Measurements from ENCODE around the gene OR1N1. TPM values are rescaled to one million over a fixed set of nuclear protein-coding genes. Genes with fewer than 3 reads are reported as not detected.

Gene OR1N1
- polyA plus RNA-seq, 1 donor from 2014 or later: not detected

DNA sequence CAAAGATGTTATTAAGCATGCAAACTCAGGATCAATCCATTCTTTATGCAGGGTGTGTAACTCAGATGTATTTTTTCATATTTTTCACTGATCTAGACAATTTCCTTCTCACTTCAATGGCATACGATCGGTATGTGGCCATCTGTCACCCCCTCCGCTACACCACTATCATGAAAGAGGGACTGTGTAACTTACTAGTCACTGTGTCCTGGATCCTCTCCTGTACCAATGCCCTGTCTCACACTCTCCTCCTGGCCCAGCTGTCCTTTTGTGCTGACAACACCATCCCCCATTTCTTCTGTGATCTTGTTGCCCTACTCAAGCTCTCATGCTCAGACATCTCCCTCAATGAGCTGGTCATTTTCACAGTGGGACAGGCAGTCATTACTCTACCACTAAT, 7.7 kb downstream of the OR1N1 start:
- H3K27me3 ChIP-seq (ENCODE audit: insufficient read depth, low read depth, low read length): no peaks in the 10 kb centered on the region
- H3K9ac ChIP-seq (ENCODE audit: low read length): no peak overlapping the region
- H4K20me1 ChIP-seq (ENCODE audit: insufficient read depth): no peaks in the 10 kb centered on the region
- H3K9me3 ChIP-seq (ENCODE audit: low read length): no peaks in the 10 kb centered on the region
- H3F3A ChIP-seq (ENCODE audit: insufficient read depth, low read length, poor library complexity, severe bottlenecking): no peaks in the 10 kb centered on the region
- H3K4me2 ChIP-seq (ENCODE audit: low read length): no peak overlapping the region
- H3K27ac ChIP-seq (ENCODE audit: low read length): no peak overlapping the region
- H3K36me3 ChIP-seq (ENCODE audit: insufficient read depth, low read length): no peaks in the 10 kb centered on the region
- H2AFZ ChIP-seq (ENCODE audit: low read depth, low read length): no peak overlapping the region
- no peaks in the 10 kb centered on the region for H3K9me2 ChIP-seq (ENCODE audit: insufficient read depth, low read length)
- H3K4me3 ChIP-seq (ENCODE audit: low read length): no peak overlapping the region
- no peaks in the 10 kb centered on the region for H3K79me2 ChIP-seq (replicated peaks; ENCODE audit: insufficient read depth, low read length)
- TF ChIP-seq TAF1 (IDR thresholded peaks at IDR 0.05; ENCODE audit: low read depth): no peak
- TF ChIP-seq RAD21 (conservative IDR thresholded peaks at IDR 0.05): no peak
- TF ChIP-seq, protein P1, sequence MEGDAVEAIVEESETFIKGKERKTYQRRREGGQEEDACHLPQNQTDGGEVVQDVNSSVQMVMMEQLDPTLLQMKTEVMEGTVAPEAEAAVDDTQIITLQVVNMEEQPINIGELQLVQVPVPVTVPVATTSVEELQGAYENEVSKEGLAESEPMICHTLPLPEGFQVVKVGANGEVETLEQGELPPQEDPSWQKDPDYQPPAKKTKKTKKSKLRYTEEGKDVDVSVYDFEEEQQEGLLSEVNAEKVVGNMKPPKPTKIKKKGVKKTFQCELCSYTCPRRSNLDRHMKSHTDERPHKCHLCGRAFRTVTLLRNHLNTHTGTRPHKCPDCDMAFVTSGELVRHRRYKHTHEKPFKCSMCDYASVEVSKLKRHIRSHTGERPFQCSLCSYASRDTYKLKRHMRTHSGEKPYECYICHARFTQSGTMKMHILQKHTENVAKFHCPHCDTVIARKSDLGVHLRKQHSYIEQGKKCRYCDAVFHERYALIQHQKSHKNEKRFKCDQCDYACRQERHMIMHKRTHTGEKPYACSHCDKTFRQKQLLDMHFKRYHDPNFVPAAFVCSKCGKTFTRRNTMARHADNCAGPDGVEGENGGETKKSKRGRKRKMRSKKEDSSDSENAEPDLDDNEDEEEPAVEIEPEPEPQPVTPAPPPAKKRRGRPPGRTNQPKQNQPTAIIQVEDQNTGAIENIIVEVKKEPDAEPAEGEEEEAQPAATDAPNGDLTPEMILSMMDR (IDR thresholded peaks at IDR 0.05; ENCODE audit: poor library complexity, severe bottlenecking): no peak
- no peak for TF ChIP-seq SMC3 (conservative IDR thresholded peaks at IDR 0.05; ENCODE audit: poor library complexity)
- TF ChIP-seq POLR2AphosphoS5 (IDR thresholded peaks at IDR 0.05): no peak
- no peak for TF ChIP-seq EZH2 (IDR thresholded peaks at IDR 0.05; ENCODE audit: borderline replicate concordance, insufficient read depth, low read length, poor library complexity, severe bottlenecking)
- TF ChIP-seq REST (IDR thresholded peaks at IDR 0.05; ENCODE audit: borderline replicate concordance): no peak
- TF ChIP-seq EP300 (conservative IDR thresholded peaks at IDR 0.05; ENCODE audit: poor library complexity, severe bottlenecking): no peak
- no peak for TF ChIP-seq MXI1 (conservative IDR thresholded peaks at IDR 0.05; ENCODE audit: poor library complexity, severe bottlenecking)

GRCh38 chr9:122518841-122519240, 8.3 kb downstream of the OR1N1 start, which contains the start of gene OR1J4:
OR1J4 (plus strand) TSS chr9:122519141; CDS start chr9:122519141, 0 bp downstream.
- H3K9ac ChIP-seq (ENCODE audit: low read length): no peak within 1 kb of the TSS
- H3K4me2 ChIP-seq (ENCODE audit: low read length): no peak within 1 kb of the TSS
- no peaks in the 10 kb centered on the region for H3K9me2 ChIP-seq (ENCODE audit: insufficient read depth, low read length)
- no peak for TF ChIP-seq POLR2AphosphoS5 (IDR thresholded peaks at IDR 0.05)
- TF ChIP-seq, protein P1 (IDR thresholded peaks at IDR 0.05; ENCODE audit: poor library complexity, severe bottlenecking): no peak
- no peak for TF ChIP-seq RAD21 (conservative IDR thresholded peaks at IDR 0.05)
- TF ChIP-seq EZH2 (IDR thresholded peaks at IDR 0.05; ENCODE audit: borderline replicate concordance, insufficient read depth, low read length, poor library complexity, severe bottlenecking): no peak
- TF ChIP-seq SMC3 (conservative IDR thresholded peaks at IDR 0.05; ENCODE audit: poor library complexity): no peak
- no peak for TF ChIP-seq MXI1 (conservative IDR thresholded peaks at IDR 0.05; ENCODE audit: poor library complexity, severe bottlenecking)
- TF ChIP-seq EP300 (conservative IDR thresholded peaks at IDR 0.05; ENCODE audit: poor library complexity, severe bottlenecking): no peak
- TF ChIP-seq REST (IDR thresholded peaks at IDR 0.05; ENCODE audit: borderline replicate concordance): no peak
- TF ChIP-seq TAF1 (IDR thresholded peaks at IDR 0.05; ENCODE audit: low read depth): no peak
- H4K20me1 ChIP-seq (ENCODE audit: insufficient read depth): no peaks in the 10 kb centered on the region
- H3K27ac ChIP-seq (ENCODE audit: low read length): no peak within 1 kb of the TSS
- no peaks in the 10 kb centered on the region for H3K36me3 ChIP-seq (ENCODE audit: insufficient read depth, low read length)
- no peaks in the 10 kb centered on the region for H3F3A ChIP-seq (ENCODE audit: insufficient read depth, low read length, poor library complexity, severe bottlenecking)
- no peaks in the 10 kb centered on the region for H3K79me2 ChIP-seq (replicated peaks; ENCODE audit: insufficient read depth, low read length)
- no peaks in the 10 kb centered on the region for H3K27me3 ChIP-seq (ENCODE audit: insufficient read depth, low read depth, low read length)
- no peak within 1 kb of the TSS for H2AFZ ChIP-seq (ENCODE audit: low read depth, low read length)
- no peak within 1 kb of the TSS for H3K4me3 ChIP-seq (ENCODE audit: low read length)
- no peaks in the 10 kb centered on the region for H3K9me3 ChIP-seq (ENCODE audit: low read length)
